GM12878 (cell line): ENCODE results near the gene SCMH1. TPM values are rescaled to one million over a fixed set of nuclear protein-coding genes. Genes with fewer than 3 reads are reported as not detected.

Experiments
- ATAC-seq: fragments of 200-7000 bp; cut with Tn5 transposase; 3 replicates; pipeline ENCODE4 v1.9.1; 2020; ENCODE audit warnings: mild to moderate bottlenecking, moderate library complexity
- BruUV-seq: library from RNA; stranded (reverse); fragments of 400-500 nt; replicated peaks from 2 replicates; lab custom pipeline; 2021; lab: Mats Ljungman, UMichigan
- CTCF ChIA-PET: fragments of 300-600 bp; sonication (Branson Sonifier 250); formaldehyde crosslinking; extraction: SDS; loops from one replicate; lab custom pipeline; 2021; ENCODE audit warnings: inconsistent platforms; lab: Yijun Ruan, JAX
- POLR2A ChIA-PET: fragments of 350-600 bp; formaldehyde crosslinking; extraction: SDS; loops from one replicate; lab custom pipeline; 2021; ENCODE audit warnings: inconsistent platforms; lab: Charles Lee
- RAD21 ChIA-PET: fragments of 300-600 bp; sonication (Branson Sonifier 250); formaldehyde crosslinking; loops from one replicate; lab custom pipeline; 2023; ENCODE audit warnings: antibody characterized with exemption; ENCODE audit not compliant: unreplicated experiment; lab: Charles Lee
- SMC1A ChIA-PET: fragments of 300-600 bp; sonication (Branson Sonifier 250); formaldehyde crosslinking; loops from one replicate; lab custom pipeline; 2023; ENCODE audit not compliant: unreplicated experiment, uncharacterized antibody; lab: Charles Lee
- DNase-seq: peaks from one replicate; pipeline ENCODE4 v3.0.0-alpha.2; 2011; ENCODE audit warnings: low read depth, low spot score
- FAIRE-seq: peaks from 3 replicates; lab custom pipeline; 2011; peaks lifted over from hg19 to GRCh38; lab: Jason Lieb, UNC
- H2AFZ ChIP-seq: 2 replicates; pipeline ENCODE4 v1.6.0; 2011; ENCODE audit warnings: low read depth, low read length, control low read depth; ENCODE audit not compliant: control insufficient read depth
- H3K27ac ChIP-seq: 2 replicates; pipeline ENCODE4 v1.5.1; 2011; ENCODE audit warnings: control low read depth; ENCODE audit not compliant: control insufficient read depth, insufficient read depth
- H3K27me3 ChIP-seq, 2 experiments: replicated peaks in 1 of 2; 2 replicates each; pipeline versions ENCODE4 v1.6.0 to v1.6.1; 2011; ENCODE audit warnings: low read length in 1 of 2; ENCODE audit not compliant: control insufficient read depth in 2 of 2, insufficient read depth in 2 of 2
- H3K36me3 ChIP-seq, 2 experiments: 2 replicates each; pipeline ENCODE4 v1.5.1; 2011; ENCODE audit warnings: low read length in 1 of 2; ENCODE audit not compliant: control insufficient read depth in 2 of 2, insufficient read depth in 2 of 2
- H3K4me1 ChIP-seq: 2 replicates; pipeline ENCODE4 v1.6.1; 2011; ENCODE audit warnings: mild to moderate bottlenecking, low read length, moderate library complexity, mixed read lengths; ENCODE audit not compliant: control insufficient read depth, insufficient read depth
- H3K4me2 ChIP-seq: 2 replicates; pipeline ENCODE4 v1.6.0; 2011; ENCODE audit warnings: control low read depth; ENCODE audit not compliant: control insufficient read depth, insufficient read depth
- H3K4me3 ChIP-seq: fragments of 200-600 bp; sonication (generic); 2 replicates; pipeline ENCODE4 v1.5.1; 2016
- H3K79me2 ChIP-seq: 2 replicates; pipeline ENCODE4 v1.6.0; 2011; ENCODE audit warnings: low read length; ENCODE audit not compliant: control insufficient read depth, insufficient read depth
- H3K9ac ChIP-seq: 2 replicates; pipeline ENCODE4 v1.8.0; 2011; ENCODE audit warnings: low read length, control low read depth, mixed read lengths; ENCODE audit not compliant: control insufficient read depth, insufficient read depth
- H3K9me3 ChIP-seq: replicated peaks from 3 replicates; pipeline ENCODE4 v1.5.1; 2011; ENCODE audit warnings: mild to moderate bottlenecking, low read length; ENCODE audit not compliant: control insufficient read depth, insufficient read depth
- H4K20me1 ChIP-seq: 2 replicates; pipeline ENCODE4 v1.6.0; 2011; ENCODE audit not compliant: control insufficient read depth, insufficient read depth
- BACH1 ChIP-seq: fragments of 450-650 bp; IDR thresholded peaks from 2 replicates; pipeline ENCODE4 v1.6.1; 2017; ENCODE audit warnings: mild to moderate bottlenecking, borderline replicate concordance
- BHLHE40 ChIP-seq, 2 experiments: fragments of 450-650 bp in 1 of 2; IDR thresholded peaks; 2 replicates each; pipeline ENCODE4 v1.6.1; 2011 to 2017; ENCODE audit warnings: low read depth in 2 of 2, borderline replicate concordance in 1 of 2, improper control_type of control experiment in 1 of 2, low read length in 1 of 2, mild to moderate bottlenecking in 1 of 2
- CHD1 ChIP-seq: IDR thresholded peaks from 2 replicates; pipeline ENCODE4 v1.6.1; 2012; ENCODE audit warnings: low read depth, low read length, improper control_type of control experiment
- CHD4 ChIP-seq: fragments of 200-600 bp; sonication (generic); IDR thresholded peaks from 2 replicates; pipeline ENCODE4 v1.6.1; 2016; ENCODE audit warnings: mild to moderate bottlenecking
- EZH2 ChIP-seq: IDR thresholded peaks from 2 replicates; pipeline ENCODE4 v1.6.1; 2012; ENCODE audit warnings: low read depth, mild to moderate bottlenecking, control low read depth, inconsistent platforms, low read length, borderline replicate concordance; ENCODE audit not compliant: control insufficient read depth
- GATAD2B ChIP-seq: fragments of 450-650 bp; conservative IDR thresholded peaks from 2 replicates; pipeline ENCODE4 v1.6.1; 2017; ENCODE audit warnings: low read depth, mild to moderate bottlenecking, moderate library complexity
- IRF4 ChIP-seq: IDR thresholded peaks from 2 replicates; pipeline ENCODE4 v1.6.1; 2011; ENCODE audit warnings: low read depth, low read length
- JUND ChIP-seq: IDR thresholded peaks from 2 replicates; pipeline ENCODE4 v1.6.1; 2012; ENCODE audit warnings: low read depth, mild to moderate bottlenecking, low read length, improper control_type of control experiment, moderate library complexity
- NBN ChIP-seq: fragments of 450-650 bp; IDR thresholded peaks from 2 replicates; pipeline ENCODE4 v1.6.1; 2016
- NFXL1 ChIP-seq: fragments of 450-650 bp; IDR thresholded peaks from 2 replicates; pipeline ENCODE4 v1.6.1; 2017; ENCODE audit warnings: antibody characterized with exemption, mild to moderate bottlenecking, borderline replicate concordance
- NFYA ChIP-seq: IDR thresholded peaks from 2 replicates; pipeline ENCODE4 v1.6.1; 2011; ENCODE audit warnings: low read depth, mild to moderate bottlenecking, low read length, improper control_type of control experiment, borderline replicate concordance
- WGBS: methylation state at CpG from one replicate; pipeline ENCODE4 v1.1.6; 2016; ENCODE audit warnings: low lambda C conversion rate; ENCODE audit not compliant: insufficient replicate concordance, insufficient coverage; ENCODE audit errors: missing lambda C conversion rate; 5-methylcytosine and 5-hydroxymethylcytosine counted together
- in situ Hi-C: fragments of 300-500 bp; cut with MboI; formaldehyde crosslinking; loops from 9 replicates; pipeline ENCODE4 v1.14.3; 2018; ENCODE audit warnings: mixed read lengths
- intact Hi-C: fragments of 100-400 bp; cut with micrococcal nuclease; formaldehyde crosslinking; loops from one replicate; pipeline ENCODE4 v1.14.2; 2022; ENCODE audit not compliant: unreplicated experiment
- polyA plus RNA-seq, 11 experiments: library from polyadenylated mRNA; depleted of rRNA in 4 of 11; unstranded in 6 of 11; stranded (reverse) in 5 of 11; fragments of >200 nt; fragmentation: Nextera tagmentation in 4 of 11; fragmentation: Illumina TruSeq in 1 of 11; extraction: Ambion mirVana in 4 of 11; extraction: Trizol in 1 of 11; gene quantifications; 1 replicate in 1 of 11; 2 replicates in 10 of 11; pipeline versions ENCODE4 v1.2.1 to v1.2.3, GENCODE V29; 2011 to 2016; ENCODE audit warnings: inconsistent platforms in 2 of 11, missing spikeins in 2 of 11, low read depth in 1 of 11
- total RNA-seq, 4 experiments: library from RNA; depleted of rRNA in 3 of 4; stranded (reverse); fragments of >200 nt in 3 of 4; fragmentation: Illumina TruSeq in 1 of 4; extraction: Trizol in 1 of 4; gene quantifications; 2 replicates each; pipeline versions ENCODE4 v1.2.1 to v1.2.3, GENCODE V29; 2013 to 2021
- TF ChIP-seq, protein P1 (sequence below): IDR thresholded peaks from 2 replicates; pipeline ENCODE4 v1.6.1; 2011; ENCODE audit warnings: low read depth, low read length, improper control_type of control experiment, borderline replicate concordance
- TF ChIP-seq, protein P2 (sequence below): IDR thresholded peaks from 2 replicates; pipeline ENCODE4 v1.6.1; 2011; ENCODE audit warnings: borderline replicate concordance, low read depth, mild to moderate bottlenecking, moderate library complexity, low read length; ENCODE audit not compliant: insufficient read depth, poor library complexity, severe bottlenecking
- TF ChIP-seq, protein P3 (sequence below): fragments of 450-650 bp; IDR thresholded peaks from 2 replicates; pipeline ENCODE4 v1.6.1; 2016; ENCODE audit warnings: mild to moderate bottlenecking
- TF ChIP-seq, protein P4 (sequence below): fragments of 450-650 bp; IDR thresholded peaks from 2 replicates; pipeline ENCODE4 v1.6.1; 2017; ENCODE audit warnings: low read depth, mild to moderate bottlenecking, moderate library complexity

Gene SCMH1
- total and polyA plus RNA-seq, 10 of the 15 experiments (the other 5 are each of a cell fraction or from before 2014, with no cell fraction given), result 7.5 to 44.1 (median 27.8) TPM

DNA sequence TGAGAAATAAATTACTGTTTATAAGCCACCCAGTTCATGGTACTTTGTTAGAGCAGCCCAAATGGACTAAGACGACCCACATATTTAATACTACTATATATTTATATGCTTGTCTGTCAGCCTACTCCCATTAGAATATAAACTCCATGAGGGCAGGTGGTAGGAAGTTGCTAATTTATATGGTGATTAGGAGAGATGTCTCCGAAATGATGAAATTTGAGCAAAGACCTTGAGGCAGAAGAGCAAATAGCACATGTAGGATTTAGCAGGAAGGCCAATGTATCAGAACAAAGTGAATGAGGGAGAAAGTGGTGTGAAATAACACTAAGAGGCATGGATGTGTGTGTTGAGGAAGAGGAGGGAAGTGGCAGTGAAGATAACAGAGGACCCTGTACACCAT lies 210.0 kb downstream of the SCMH1 start:
- 92% methylated on average over 2 of the region's 2 CpGs for WGBS
- Histone ChIP-seq H3K4me1 (no peaks in the 10 kb centered on the region), H3K36me3 (peaks cover 5 to 31% of the 10 kb centered on the region in 2 experiments), H3K27me3 (no peaks in the 10 kb centered on the region), H2AFZ (no peak overlapping the region), H3K79me2 (no peaks in the 10 kb centered on the region), H3K4me2 (no peak overlapping the region), H3K9ac (no peak overlapping the region), H3K27ac (no peak overlapping the region), H3K4me3 (no peak overlapping the region), H4K20me1 (no peaks in the 10 kb centered on the region), H3K9me3 (no peaks in the 10 kb centered on the region)
- SMC1A ChIA-PET, result no interaction called here
- in situ Hi-C loops, result no loop called here
- RAD21 ChIA-PET, result no interaction called here
- CTCF ChIA-PET, result no interaction called here
- no peak for FAIRE-seq
- no peak for TF ChIP-seq BACH1
- no peak for TF ChIP-seq CHD1
- no peak for TF ChIP-seq CHD4
- no peak for TF ChIP-seq NBN
- TF ChIP-seq JUND, result no peak
- TF ChIP-seq, protein P1, sequence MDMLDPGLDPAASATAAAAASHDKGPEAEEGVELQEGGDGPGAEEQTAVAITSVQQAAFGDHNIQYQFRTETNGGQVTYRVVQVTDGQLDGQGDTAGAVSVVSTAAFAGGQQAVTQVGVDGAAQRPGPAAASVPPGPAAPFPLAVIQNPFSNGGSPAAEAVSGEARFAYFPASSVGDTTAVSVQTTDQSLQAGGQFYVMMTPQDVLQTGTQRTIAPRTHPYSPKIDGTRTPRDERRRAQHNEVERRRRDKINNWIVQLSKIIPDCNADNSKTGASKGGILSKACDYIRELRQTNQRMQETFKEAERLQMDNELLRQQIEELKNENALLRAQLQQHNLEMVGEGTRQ, result no peak
- TF ChIP-seq BHLHE40 (IDR thresholded peaks at IDR 0.05; ENCODE audit: borderline replicate concordance in 1 of 2, low read depth in 2 of 2, low read length in 1 of 2), result no peak
- TF ChIP-seq, protein P2, sequence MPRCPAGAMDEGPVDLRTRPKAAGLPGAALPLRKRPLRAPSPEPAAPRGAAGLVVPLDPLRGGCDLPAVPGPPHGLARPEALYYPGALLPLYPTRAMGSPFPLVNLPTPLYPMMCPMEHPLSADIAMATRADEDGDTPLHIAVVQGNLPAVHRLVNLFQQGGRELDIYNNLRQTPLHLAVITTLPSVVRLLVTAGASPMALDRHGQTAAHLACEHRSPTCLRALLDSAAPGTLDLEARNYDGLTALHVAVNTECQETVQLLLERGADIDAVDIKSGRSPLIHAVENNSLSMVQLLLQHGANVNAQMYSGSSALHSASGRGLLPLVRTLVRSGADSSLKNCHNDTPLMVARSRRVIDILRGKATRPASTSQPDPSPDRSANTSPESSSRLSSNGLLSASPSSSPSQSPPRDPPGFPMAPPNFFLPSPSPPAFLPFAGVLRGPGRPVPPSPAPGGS, result no peak
- TF ChIP-seq, protein P3, sequence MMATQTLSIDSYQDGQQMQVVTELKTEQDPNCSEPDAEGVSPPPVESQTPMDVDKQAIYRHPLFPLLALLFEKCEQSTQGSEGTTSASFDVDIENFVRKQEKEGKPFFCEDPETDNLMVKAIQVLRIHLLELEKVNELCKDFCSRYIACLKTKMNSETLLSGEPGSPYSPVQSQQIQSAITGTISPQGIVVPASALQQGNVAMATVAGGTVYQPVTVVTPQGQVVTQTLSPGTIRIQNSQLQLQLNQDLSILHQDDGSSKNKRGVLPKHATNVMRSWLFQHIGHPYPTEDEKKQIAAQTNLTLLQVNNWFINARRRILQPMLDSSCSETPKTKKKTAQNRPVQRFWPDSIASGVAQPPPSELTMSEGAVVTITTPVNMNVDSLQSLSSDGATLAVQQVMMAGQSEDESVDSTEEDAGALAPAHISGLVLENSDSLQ, result no peak
- no peak for TF ChIP-seq EZH2
- TF ChIP-seq, protein P4, sequence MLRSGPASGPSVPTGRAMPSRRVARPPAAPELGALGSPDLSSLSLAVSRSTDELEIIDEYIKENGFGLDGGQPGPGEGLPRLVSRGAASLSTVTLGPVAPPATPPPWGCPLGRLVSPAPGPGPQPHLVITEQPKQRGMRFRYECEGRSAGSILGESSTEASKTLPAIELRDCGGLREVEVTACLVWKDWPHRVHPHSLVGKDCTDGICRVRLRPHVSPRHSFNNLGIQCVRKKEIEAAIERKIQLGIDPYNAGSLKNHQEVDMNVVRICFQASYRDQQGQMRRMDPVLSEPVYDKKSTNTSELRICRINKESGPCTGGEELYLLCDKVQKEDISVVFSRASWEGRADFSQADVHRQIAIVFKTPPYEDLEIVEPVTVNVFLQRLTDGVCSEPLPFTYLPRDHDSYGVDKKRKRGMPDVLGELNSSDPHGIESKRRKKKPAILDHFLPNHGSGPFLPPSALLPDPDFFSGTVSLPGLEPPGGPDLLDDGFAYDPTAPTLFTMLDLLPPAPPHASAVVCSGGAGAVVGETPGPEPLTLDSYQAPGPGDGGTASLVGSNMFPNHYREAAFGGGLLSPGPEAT, result no peak
- TF ChIP-seq IRF4, result no peak
- TF ChIP-seq NFYA, result no peak
- no peak for TF ChIP-seq NFXL1
- TF ChIP-seq GATAD2B, result no peak
- POLR2A ChIA-PET, result no interaction called here
- no peak for DNase-seq
- no TSS peak for BruUV-seq
- intact Hi-C loops, result no loop called here
- no peak for ATAC-seq
